ENCODE results near the gene LARGE1. TPM values are rescaled to one million over a fixed set of nuclear protein-coding genes. Genes with fewer than 3 reads are reported as not detected.

The LARGE1 gene
- total and polyA plus RNA-seq, 2 of the 13 experiments (the other 11 are each of a cell fraction or from before 2014, with no cell fraction given), result 8.4 to 11.0 TPM

DNA sequence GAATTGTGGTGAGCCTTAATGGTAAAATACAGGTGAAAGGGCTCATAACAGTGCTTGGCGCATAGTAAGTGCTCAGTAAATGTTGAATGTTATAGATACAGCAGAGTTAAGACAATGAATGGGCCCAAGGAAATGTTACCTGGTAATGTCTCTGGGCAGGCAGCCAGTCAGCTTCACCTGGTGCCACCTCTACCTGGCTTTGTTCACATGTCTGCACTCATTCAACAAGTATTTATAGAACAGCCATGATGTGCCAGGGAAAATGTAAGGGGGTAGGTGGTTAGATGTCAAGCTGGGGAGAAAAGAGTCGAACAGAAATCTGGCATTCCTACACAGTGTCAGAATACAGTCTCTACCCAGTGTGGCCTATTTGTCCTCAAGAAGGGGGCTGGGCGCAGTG lies 623.3 kb downstream of the LARGE1 start (continued):
- TF ChIP-seq SP140L (CRISPR knock-in tag; IDR thresholded peaks at IDR 0.05; ENCODE audit: borderline replicate concordance), result no peak
- TF ChIP-seq, protein P1, sequence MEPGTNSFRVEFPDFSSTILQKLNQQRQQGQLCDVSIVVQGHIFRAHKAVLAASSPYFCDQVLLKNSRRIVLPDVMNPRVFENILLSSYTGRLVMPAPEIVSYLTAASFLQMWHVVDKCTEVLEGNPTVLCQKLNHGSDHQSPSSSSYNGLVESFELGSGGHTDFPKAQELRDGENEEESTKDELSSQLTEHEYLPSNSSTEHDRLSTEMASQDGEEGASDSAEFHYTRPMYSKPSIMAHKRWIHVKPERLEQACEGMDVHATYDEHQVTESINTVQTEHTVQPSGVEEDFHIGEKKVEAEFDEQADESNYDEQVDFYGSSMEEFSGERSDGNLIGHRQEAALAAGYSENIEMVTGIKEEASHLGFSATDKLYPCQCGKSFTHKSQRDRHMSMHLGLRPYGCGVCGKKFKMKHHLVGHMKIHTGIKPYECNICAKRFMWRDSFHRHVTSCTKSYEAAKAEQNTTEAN (CRISPR knock-in tag; conservative IDR thresholded peaks at IDR 0.05), result no peak
- no peak for TF ChIP-seq PHF8 (CRISPR knock-in tag; IDR thresholded peaks at IDR 0.05)
- no peak for TF ChIP-seq ZNF781 (CRISPR knock-in tag; IDR thresholded peaks at IDR 0.05; ENCODE audit: borderline replicate concordance, not compliant biosample characterization)
- TF ChIP-seq RORA (CRISPR knock-in tag; IDR thresholded peaks at IDR 0.05), result no peak
- TF ChIP-seq ZIK1 (CRISPR knock-in tag; IDR thresholded peaks at IDR 0.05; ENCODE audit: borderline replicate concordance, low read depth), result no peak

DNA sequence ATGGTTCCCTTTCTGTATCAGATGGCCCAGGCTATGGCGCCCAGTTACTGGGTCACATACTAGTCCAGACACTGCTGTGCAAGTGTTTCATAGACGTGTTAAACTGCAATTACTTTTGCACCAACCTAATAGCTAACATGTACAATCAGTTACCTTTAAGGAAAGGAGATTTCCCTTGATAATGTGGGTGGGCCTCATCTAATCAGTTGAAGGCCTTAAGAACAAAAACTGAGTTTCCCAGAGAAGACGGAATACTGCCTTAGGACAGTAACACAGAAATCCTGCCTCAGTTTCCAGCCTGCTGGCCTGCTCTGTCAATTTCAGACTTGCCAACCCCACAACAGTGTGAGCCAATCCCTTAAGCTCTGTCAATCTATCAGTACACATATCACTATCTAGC lies 632.2 kb downstream of the LARGE1 start:
- ATAC-seq, result no peak
- no peak overlapping the region for H3K9ac ChIP-seq (ENCODE audit: insufficient read depth, low read depth, low read length)
- H3K36me3 ChIP-seq (replicated peaks in 1 of 2; ENCODE audit: control insufficient read depth in 1 of 2, insufficient read depth in 2 of 2, low read length in 2 of 2), result no peaks in the 10 kb centered on the region
- no peaks in the 10 kb centered on the region for H4K20me1 ChIP-seq (ENCODE audit: insufficient read depth, low read length)
- no peak overlapping the region for H3K27ac ChIP-seq (ENCODE audit: extremely low read length, insufficient read depth, low read length)
- BruUV-seq (replicated peaks), result no TSS peak
- H2AFZ ChIP-seq (ENCODE audit: low read length), result no peak overlapping the region
- WGBS (ENCODE audit: low lambda C conversion rate), result 93% methylated on average over 3 of the region's 3 CpGs
- CTCF ChIA-PET (ENCODE audit: low intra/inter-chr PET ratio, low total read pairs), result no interaction called here
- no peaks in the 10 kb centered on the region for H3K27me3 ChIP-seq (ENCODE audit: control insufficient read depth in 1 of 2, insufficient read depth in 2 of 2, low read length in 2 of 2)
- H3K4me2 ChIP-seq (ENCODE audit: low read depth, low read length), result no peak overlapping the region
- in situ Hi-C loops (cut with HindIII; ENCODE audit: extremely low pct_ligation_motif_present, low pct_unique_long_range_greater_than_20kb) (no loop called here), intact Hi-C loops (cut with micrococcal nuclease; ENCODE audit: unreplicated experiment) (no loop called here)
- POLR2A ChIA-PET, result no interaction called here
- H3K79me2 ChIP-seq (ENCODE audit: insufficient read depth, low read length), result no peaks in the 10 kb centered on the region
- no peaks in the 10 kb centered on the region for H3K4me1 ChIP-seq (ENCODE audit: insufficient read depth, low read length)
- DNase-seq (ENCODE audit: low spot score), result no peak
- no peak overlapping the region for H3K4me3 ChIP-seq (replicated peaks in 1 of 3; ENCODE audit: insufficient read depth in 1 of 3, low read depth in 2 of 3, low read length in 3 of 3)
- FAIRE-seq, result no peak
- H3K9me3 ChIP-seq (ENCODE audit: low read length), result no peaks in the 10 kb centered on the region
- TF ChIP-seq, protein P2, sequence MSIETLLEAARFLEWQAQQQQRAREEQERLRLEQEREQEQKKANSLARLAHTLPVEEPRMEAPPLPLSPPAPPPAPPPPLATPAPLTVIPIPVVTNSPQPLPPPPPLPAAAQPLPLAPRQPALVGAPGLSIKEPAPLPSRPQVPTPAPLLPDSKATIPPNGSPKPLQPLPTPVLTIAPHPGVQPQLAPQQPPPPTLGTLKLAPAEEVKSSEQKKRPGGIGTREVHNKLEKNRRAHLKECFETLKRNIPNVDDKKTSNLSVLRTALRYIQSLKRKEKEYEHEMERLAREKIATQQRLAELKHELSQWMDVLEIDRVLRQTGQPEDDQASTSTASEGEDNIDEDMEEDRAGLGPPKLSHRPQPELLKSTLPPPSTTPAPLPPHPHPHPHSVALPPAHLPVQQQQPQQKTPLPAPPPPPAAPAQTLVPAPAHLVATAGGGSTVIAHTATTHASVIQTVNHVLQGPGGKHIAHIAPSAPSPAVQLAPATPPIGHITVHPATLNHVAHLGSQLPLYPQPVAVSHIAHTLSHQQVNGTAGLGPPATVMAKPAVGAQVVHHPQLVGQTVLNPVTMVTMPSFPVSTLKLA (IDR thresholded peaks at IDR 0.05), result no peak
- TF ChIP-seq AGO1 (IDR thresholded peaks at IDR 0.05; ENCODE audit: low read depth, low read length, poor library complexity, severe bottlenecking), result no peak
- no peak for TF ChIP-seq SMARCC2 (IDR thresholded peaks at IDR 0.05)
- TF ChIP-seq, protein P3, sequence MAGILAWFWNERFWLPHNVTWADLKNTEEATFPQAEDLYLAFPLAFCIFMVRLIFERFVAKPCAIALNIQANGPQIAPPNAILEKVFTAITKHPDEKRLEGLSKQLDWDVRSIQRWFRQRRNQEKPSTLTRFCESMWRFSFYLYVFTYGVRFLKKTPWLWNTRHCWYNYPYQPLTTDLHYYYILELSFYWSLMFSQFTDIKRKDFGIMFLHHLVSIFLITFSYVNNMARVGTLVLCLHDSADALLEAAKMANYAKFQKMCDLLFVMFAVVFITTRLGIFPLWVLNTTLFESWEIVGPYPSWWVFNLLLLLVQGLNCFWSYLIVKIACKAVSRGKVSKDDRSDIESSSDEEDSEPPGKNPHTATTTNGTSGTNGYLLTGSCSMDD (CRISPR knock-in tag; IDR thresholded peaks at IDR 0.05), result no peak
- no peak for TF ChIP-seq ZFP41 (CRISPR knock-in tag; IDR thresholded peaks at IDR 0.05; ENCODE audit: borderline replicate concordance)
- TF ChIP-seq, protein P4, sequence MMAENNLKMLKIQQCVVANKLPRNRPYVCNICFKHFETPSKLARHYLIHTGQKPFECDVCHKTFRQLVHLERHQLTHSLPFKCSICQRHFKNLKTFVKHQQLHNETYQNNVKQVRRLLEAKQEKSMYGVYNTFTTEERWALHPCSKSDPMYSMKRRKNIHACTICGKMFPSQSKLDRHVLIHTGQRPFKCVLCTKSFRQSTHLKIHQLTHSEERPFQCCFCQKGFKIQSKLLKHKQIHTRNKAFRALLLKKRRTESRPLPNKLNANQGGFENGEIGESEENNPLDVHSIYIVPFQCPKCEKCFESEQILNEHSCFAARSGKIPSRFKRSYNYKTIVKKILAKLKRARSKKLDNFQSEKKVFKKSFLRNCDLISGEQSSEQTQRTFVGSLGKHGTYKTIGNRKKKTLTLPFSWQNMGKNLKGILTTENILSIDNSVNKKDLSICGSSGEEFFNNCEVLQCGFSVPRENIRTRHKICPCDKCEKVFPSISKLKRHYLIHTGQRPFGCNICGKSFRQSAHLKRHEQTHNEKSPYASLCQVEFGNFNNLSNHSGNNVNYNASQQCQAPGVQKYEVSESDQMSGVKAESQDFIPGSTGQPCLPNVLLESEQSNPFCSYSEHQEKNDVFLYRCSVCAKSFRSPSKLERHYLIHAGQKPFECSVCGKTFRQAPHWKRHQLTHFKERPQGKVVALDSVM (CRISPR knock-in tag; IDR thresholded peaks at IDR 0.05), result no peak
- no peak for TF ChIP-seq ZNF616 (CRISPR knock-in tag; IDR thresholded peaks at IDR 0.05; ENCODE audit: low read depth)
- no peak for TF ChIP-seq ARNTL (CRISPR knock-in tag; IDR thresholded peaks at IDR 0.05)
- TF ChIP-seq, protein P5, sequence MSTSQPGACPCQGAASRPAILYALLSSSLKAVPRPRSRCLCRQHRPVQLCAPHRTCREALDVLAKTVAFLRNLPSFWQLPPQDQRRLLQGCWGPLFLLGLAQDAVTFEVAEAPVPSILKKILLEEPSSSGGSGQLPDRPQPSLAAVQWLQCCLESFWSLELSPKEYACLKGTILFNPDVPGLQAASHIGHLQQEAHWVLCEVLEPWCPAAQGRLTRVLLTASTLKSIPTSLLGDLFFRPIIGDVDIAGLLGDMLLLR (CRISPR knock-in tag; IDR thresholded peaks at IDR 0.05), result no peak
- TF ChIP-seq, protein P6, sequence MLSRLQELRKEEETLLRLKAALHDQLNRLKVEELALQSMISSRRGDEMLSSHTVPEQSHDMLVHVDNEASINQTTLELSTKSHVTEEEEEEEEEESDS (CRISPR knock-in tag; IDR thresholded peaks at IDR 0.05; ENCODE audit: borderline replicate concordance), result no peak
